CD1c-positive myeloid dendritic cell (primary cell): ENCODE data around the gene ADAM8.
A peak's percentile ranks its signal among the peaks of the same experiment; 100 is the strongest.
"Not testable (repeated sequence)": the region's sequence is repeated elsewhere in the genome, so short reads cannot be mapped to it uniquely, and the experiment has no call there.

Experiments used
- DNase-seq: peaks from one replicate; pipeline ENCODE4 v3.0.0-alpha.2; 2016; ENCODE audit errors: extremely low spot score

Gene ADAM8

GRCh38 chr10:133267829-133268228, 8.8 kb downstream of the ADAM8 start:
- no peak for DNase-seq

- no peak for DNase-seq
Measured at GRCh38 chr10:133267293-133267692, 9.4 kb downstream of the ADAM8 start.

GRCh38 chr10:133266056-133266795, 10.4 kb downstream of the ADAM8 start:
- no peak for DNase-seq

- DNase-seq = not testable (repeated sequence)
Measured at GRCh38 chr10:133265052-133265451, 11.6 kb downstream of the ADAM8 start.

- peak; percentile 62 for DNase-seq
Measured at GRCh38 chr10:133264461-133264860, 12.2 kb downstream of the ADAM8 start.

GRCh38 chr10:133263674-133264073, 13.0 kb downstream of the ADAM8 start:
- no peak for DNase-seq

- DNase-seq = no peak
Measured at GRCh38 chr10:133262696-133263095, 14.0 kb downstream of the ADAM8 start.

- peak; percentile 92 for DNase-seq
Measured at GRCh38 chr10:133261726-133262325, 14.8 kb downstream of the ADAM8 start.

GRCh38 chr10:133260895-133261725, 15.6 kb downstream of the ADAM8 start:
- peak; percentile 89 for DNase-seq

GRCh38 chr10:133259602-133259989, 17.1 kb downstream of the ADAM8 start:
- DNase-seq = no peak

GRCh38 chr10:133258818-133259601, 17.7 kb downstream of the ADAM8 start:
- peak; percentile 99 for DNase-seq

- DNase-seq = peak; percentile 50
Measured at GRCh38 chr10:133258066-133258817, 18.4 kb downstream of the ADAM8 start.

- peak; percentile 75 for DNase-seq
Measured at GRCh38 chr10:133257489-133258065, 19.1 kb downstream of the ADAM8 start.

GRCh38 chr10:133255323-133255722, 21.3 kb downstream of the ADAM8 start:
- no peak for DNase-seq

GRCh38 chr10:133254421-133255120, 22.1 kb downstream of the ADAM8 start:
- no peak for DNase-seq

- DNase-seq = peak; percentile 46
Measured at GRCh38 chr10:133253361-133253955, 23.2 kb downstream of the ADAM8 start.

- no peak for DNase-seq
Measured at GRCh38 chr10:133252223-133252552, 24.5 kb downstream of the ADAM8 start.

GRCh38 chr10:133251388-133252222, 25.1 kb downstream of the ADAM8 start:
- DNase-seq = no peak
